Colonic mucosa (tissue), 4 donors: ENCODE results near the gene CARHSP1. TPM values are rescaled to one million over a fixed set of nuclear protein-coding genes. Genes with fewer than 3 reads are reported as not detected.

Experiments
- DNase-seq: peaks from one replicate; pipeline ENCODE4 v3.0.0-alpha.2; 2020
- H3K27ac ChIP-seq: fragments of 200-600 bp; one replicate; pipeline ENCODE4 v1.8.0; 2021
- H3K27me3 ChIP-seq: fragments of 200-600 bp; one replicate; pipeline ENCODE4 v1.8.0; 2021
- H3K36me3 ChIP-seq: fragments of 200-600 bp; one replicate; pipeline ENCODE4 v1.8.0; 2021
- H3K4me1 ChIP-seq: fragments of 200-600 bp; one replicate; pipeline ENCODE4 v1.8.0; 2021; ENCODE audit warnings: mild to moderate bottlenecking
- H3K4me3 ChIP-seq: fragments of 200-600 bp; one replicate; pipeline ENCODE4 v1.8.0; 2021
- H3K9ac ChIP-seq, 2 donors: one replicate each; pipeline ENCODE4 v1.7.0; 2013; ENCODE audit warnings: control low read depth in 2 of 2, low read depth in 2 of 2, low read length in 2 of 2
- H3K9me3 ChIP-seq: fragments of 200-600 bp; one replicate; pipeline ENCODE4 v1.8.0; 2021
- intact Hi-C: fragments of 100-400 bp; cut with DNase I; formaldehyde crosslinking; loops from one replicate; pipeline ENCODE4 v1.14.1; 2022
- total RNA-seq, 2 donors: library from RNA; stranded (reverse); fragmentation: NEBNext Ultra II Directional in 1 of 2; extraction: Animal tissue kit (Norgen Biotek cat#: 25700) in 1 of 2; gene quantifications; one replicate each; pipeline ENCODE4 v1.2.1, GENCODE V29; 2021
- TF ChIP-seq, protein P1 (sequence below): fragments of 200-600 bp; IDR thresholded peaks from one replicate; pipeline ENCODE4 v1.8.0; 2022; ENCODE audit warnings: antibody characterized with exemption, mild to moderate bottlenecking
- donor health status: healthy.
- donor health status: DM: no; HTN: no; CAD: no.
- donor health status: DM: no; HTN: no; CAD: no.

The CARHSP1 gene
- total RNA-seq, 2 donors from 2014 or later: 75.7 to 77.9 TPM

DNA sequence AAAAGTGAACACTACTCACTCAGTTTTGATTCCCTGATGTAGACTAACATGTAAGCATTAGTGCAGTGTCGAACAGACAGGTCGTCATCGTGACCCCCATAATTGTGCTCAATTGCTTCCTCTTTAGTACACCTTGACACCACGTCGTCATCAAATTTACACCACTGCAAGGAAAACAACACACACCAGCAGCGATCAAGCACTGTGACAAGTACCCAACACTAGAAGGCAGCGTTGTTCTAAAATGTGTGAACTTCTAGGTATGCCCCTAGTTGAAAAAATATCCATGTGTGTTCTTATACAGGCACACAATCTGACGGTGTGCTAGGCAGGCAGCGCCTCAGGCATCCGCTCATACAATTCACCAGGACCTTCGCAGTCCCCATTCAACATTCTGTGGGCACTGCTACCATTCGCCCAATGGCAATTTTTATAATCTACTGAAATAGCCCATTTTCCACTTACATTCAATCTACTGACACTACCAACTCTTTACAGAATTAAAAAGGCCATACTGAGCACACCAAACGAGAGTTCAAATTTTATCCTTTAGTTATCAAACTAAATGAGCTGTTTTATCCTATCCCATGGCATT, 36.5 kb upstream of the CARHSP1 start:
- Histone ChIP-seq H3K36me3 (peaks cover 54% of the 10 kb centered on the region), H3K9ac (no peak overlapping the region), H3K27me3 (no peaks in the 10 kb centered on the region), H3K4me3 (no peak overlapping the region), H3K9me3 (no peaks in the 10 kb centered on the region), H3K4me1 (no peaks in the 10 kb centered on the region), H3K27ac (no peak overlapping the region)
- no peak for DNase-seq
- intact Hi-C loops: no loop called here
- TF ChIP-seq, protein P1, sequence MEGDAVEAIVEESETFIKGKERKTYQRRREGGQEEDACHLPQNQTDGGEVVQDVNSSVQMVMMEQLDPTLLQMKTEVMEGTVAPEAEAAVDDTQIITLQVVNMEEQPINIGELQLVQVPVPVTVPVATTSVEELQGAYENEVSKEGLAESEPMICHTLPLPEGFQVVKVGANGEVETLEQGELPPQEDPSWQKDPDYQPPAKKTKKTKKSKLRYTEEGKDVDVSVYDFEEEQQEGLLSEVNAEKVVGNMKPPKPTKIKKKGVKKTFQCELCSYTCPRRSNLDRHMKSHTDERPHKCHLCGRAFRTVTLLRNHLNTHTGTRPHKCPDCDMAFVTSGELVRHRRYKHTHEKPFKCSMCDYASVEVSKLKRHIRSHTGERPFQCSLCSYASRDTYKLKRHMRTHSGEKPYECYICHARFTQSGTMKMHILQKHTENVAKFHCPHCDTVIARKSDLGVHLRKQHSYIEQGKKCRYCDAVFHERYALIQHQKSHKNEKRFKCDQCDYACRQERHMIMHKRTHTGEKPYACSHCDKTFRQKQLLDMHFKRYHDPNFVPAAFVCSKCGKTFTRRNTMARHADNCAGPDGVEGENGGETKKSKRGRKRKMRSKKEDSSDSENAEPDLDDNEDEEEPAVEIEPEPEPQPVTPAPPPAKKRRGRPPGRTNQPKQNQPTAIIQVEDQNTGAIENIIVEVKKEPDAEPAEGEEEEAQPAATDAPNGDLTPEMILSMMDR: no peak

DNA sequence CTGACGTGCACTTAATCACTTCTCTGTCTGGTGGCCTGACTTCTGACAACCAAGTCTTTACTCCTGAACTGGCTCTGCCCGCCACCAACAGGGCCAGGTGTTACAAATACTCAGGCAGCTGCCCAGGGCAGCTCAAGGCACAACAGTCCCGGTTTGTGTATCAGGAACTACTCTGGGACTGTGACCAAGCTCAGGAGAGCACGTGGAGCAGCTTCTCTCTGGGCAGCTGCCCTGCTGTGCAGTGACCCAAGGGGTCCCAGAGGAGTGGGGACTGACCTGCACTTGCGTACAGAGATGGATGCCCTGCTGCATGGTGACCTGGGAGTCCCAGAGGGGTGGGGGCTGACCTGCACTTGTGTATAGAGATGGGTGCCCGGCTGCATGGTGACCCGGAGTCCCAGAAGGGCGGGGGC, 35.2 kb upstream of the CARHSP1 start:
- intact Hi-C loops: no loop called here

DNA sequence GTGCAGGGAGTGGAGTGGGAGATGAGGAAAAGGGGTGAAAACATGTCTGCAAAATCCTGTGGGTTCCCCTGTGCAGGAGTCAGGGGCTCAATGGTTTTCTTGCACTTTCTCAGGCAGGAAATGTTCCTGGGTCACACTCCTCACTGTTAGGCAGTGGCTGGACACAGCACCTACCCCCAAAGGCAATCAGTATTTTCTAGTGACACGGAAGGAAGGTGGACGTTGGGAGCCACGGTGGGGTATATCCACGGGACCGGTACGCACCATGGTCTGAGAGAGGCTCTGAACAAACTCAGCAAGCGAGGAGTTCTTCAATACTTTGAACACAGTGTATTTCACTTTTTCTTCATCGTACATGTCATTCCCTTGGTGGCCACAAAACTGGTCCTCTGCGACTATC, 34.2 kb upstream of the CARHSP1 start:
- DNase-seq: no peak
- Histone ChIP-seq H3K27ac (no peak overlapping the region), H3K36me3 (peaks cover 69% of the 10 kb centered on the region), H3K9ac (no peak overlapping the region), H3K27me3 (no peaks in the 10 kb centered on the region), H3K4me1 (no peaks in the 10 kb centered on the region), H3K9me3 (no peaks in the 10 kb centered on the region), H3K4me3 (no peak overlapping the region)
- TF ChIP-seq, protein P1: no peak
- intact Hi-C loops: no loop called here

More for the DNA sequence above, 35.2 kb upstream of the CARHSP1 start:
- H3K9ac ChIP-seq: no peak overlapping the region
- TF ChIP-seq, protein P1: no peak
- H3K9me3 ChIP-seq: no peaks in the 10 kb centered on the region
- no peak overlapping the region for H3K4me3 ChIP-seq
- no peak overlapping the region for H3K27ac ChIP-seq
- no peak for DNase-seq
- H3K4me1 ChIP-seq: no peaks in the 10 kb centered on the region
- peaks cover 66% of the 10 kb centered on the region for H3K36me3 ChIP-seq
- H3K27me3 ChIP-seq: no peaks in the 10 kb centered on the region

- intact Hi-C loops: no loop called here
- Histone ChIP-seq H3K4me1 (no peaks in the 10 kb centered on the region), H3K36me3 (peaks cover 75% of the 10 kb centered on the region), H3K27ac (no peak overlapping the region), H3K4me3 (no peak overlapping the region), H3K9me3 (no peaks in the 10 kb centered on the region), H3K9ac (no peak overlapping the region), H3K27me3 (no peaks in the 10 kb centered on the region)
- TF ChIP-seq, protein P1: no peak
- no peak for DNase-seq
These were observed 32.6 kb upstream of the CARHSP1 start for GRCh38 chr16:8901320-8901861.

DNA sequence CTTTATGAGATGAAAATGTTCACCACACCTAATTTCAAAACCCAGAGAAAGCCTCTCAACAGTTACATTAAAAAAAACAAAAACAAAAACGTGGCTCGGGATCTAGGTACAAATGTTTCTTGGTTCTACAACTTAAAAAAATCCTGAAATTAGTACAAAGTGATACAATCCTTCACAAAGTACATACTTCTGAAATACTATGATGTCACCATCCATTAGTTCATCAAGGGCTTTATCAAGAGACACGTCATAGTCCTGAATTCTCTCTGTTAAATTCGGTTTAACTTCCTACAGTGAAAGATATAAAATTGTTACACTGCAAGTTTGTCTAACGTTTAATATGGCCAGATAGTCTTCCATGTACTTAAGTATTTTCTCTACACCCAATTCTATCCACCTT, 31.5 kb upstream of the CARHSP1 start:
- intact Hi-C loops: no loop called here
- DNase-seq: no peak
- no peak overlapping the region for H3K4me3 ChIP-seq
- TF ChIP-seq, protein P1: no peak
- no peak overlapping the region for H3K27ac ChIP-seq
- no peaks in the 10 kb centered on the region for H3K27me3 ChIP-seq
- H3K4me1 ChIP-seq: no peaks in the 10 kb centered on the region
- peaks cover 77% of the 10 kb centered on the region for H3K36me3 ChIP-seq
- no peak overlapping the region for H3K9ac ChIP-seq
- H3K9me3 ChIP-seq: no peaks in the 10 kb centered on the region
